ENCODE results near the gene MME. TPM values are rescaled to one million over a fixed set of nuclear protein-coding genes. Genes with fewer than 3 reads are reported as not detected.

The MME gene
- total RNA-seq, 1 experiment from 2014 or later = 14.4 TPM

DNA sequence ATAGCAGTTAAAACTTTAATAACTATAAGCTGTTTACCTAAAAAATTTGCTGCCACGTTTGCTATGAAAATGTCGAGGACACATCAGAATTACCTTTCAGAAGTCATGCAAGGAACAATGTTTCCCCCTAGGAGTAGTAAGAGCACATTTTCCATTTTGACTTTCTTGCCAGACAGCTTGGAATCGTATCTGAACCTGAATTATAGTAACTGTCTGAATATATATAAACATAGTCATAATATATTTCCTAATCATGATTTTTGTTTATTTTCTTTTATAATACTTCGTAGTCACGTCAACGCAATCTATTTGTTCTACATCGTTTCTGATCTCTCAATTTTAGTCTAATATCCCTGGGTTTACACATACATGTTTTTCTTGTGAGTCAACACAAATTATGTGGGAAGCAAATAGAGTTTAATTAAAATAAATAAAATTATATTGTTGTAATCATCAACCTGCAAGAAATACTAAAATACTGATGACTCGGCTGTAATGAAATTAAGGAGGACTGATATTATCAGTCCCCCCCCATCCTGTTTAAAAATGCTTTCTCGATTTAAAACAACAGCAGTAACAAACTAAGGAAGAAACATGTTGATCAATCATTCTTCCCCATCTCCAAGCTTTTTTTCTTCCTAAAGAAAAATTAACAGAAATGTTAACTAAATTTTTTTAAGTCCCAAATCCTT lies 78.4 kb downstream of the MME start:
- CTCF ChIA-PET = no interaction called here
- Mint-ChIP-seq H3K27me3 (ENCODE audit: unreplicated experiment) (no peaks in the 10 kb centered on the region), H3K36me3 (ENCODE audit: insufficient read depth, unreplicated experiment) (no peaks in the 10 kb centered on the region), H3K4me3 (ENCODE audit: low read depth, unreplicated experiment) (no peak overlapping the region), H3K4me1 (ENCODE audit: low read depth, unreplicated experiment) (peaks cover 8% of the 10 kb centered on the region), H3K9me3 (ENCODE audit: low read depth, unreplicated experiment) (no peaks in the 10 kb centered on the region), H3K27ac (ENCODE audit: unreplicated experiment) (no peak overlapping the region)
- BruUV-seq (replicated peaks) = no TSS peak
- intact Hi-C loops (cut with micrococcal nuclease; ENCODE audit: unreplicated experiment) = no loop called here
- no peak for TF ChIP-seq CTCF (IDR thresholded peaks at IDR 0.05; ENCODE audit: unreplicated experiment)
- DNase-seq = no peak

- no peak for TF ChIP-seq CTCF (IDR thresholded peaks at IDR 0.05; ENCODE audit: unreplicated experiment)
- no peaks in the 10 kb centered on the region for H3K36me3 Mint-ChIP-seq (ENCODE audit: insufficient read depth, unreplicated experiment)
- BruUV-seq (replicated peaks) = no TSS peak
- H3K4me1 Mint-ChIP-seq (ENCODE audit: low read depth, unreplicated experiment) = peaks cover 8% of the 10 kb centered on the region
- intact Hi-C loops (cut with micrococcal nuclease; ENCODE audit: unreplicated experiment) = no loop called here
- H3K9me3 Mint-ChIP-seq (ENCODE audit: low read depth, unreplicated experiment) = no peaks in the 10 kb centered on the region
- CTCF ChIA-PET = no interaction called here
- no peak for DNase-seq
- no peaks in the 10 kb centered on the region for H3K27me3 Mint-ChIP-seq (ENCODE audit: unreplicated experiment)
- no peak overlapping the region for H3K4me3 Mint-ChIP-seq (ENCODE audit: low read depth, unreplicated experiment)
- H3K27ac Mint-ChIP-seq (ENCODE audit: unreplicated experiment) = no peak overlapping the region
Observed at GRCh38 chr3:155159301-155159700, 79.2 kb downstream of the MME start.

- H3K27me3 Mint-ChIP-seq (ENCODE audit: unreplicated experiment) = no peaks in the 10 kb centered on the region
- H3K27ac Mint-ChIP-seq (ENCODE audit: unreplicated experiment) = no peak overlapping the region
- H3K4me3 Mint-ChIP-seq (ENCODE audit: low read depth, unreplicated experiment) = no peak overlapping the region
- H3K4me1 Mint-ChIP-seq (ENCODE audit: low read depth, unreplicated experiment) = peaks cover 8% of the 10 kb centered on the region
- TF ChIP-seq CTCF (IDR thresholded peaks at IDR 0.05; ENCODE audit: unreplicated experiment) = no peak
- DNase-seq = no peak
- H3K9me3 Mint-ChIP-seq (ENCODE audit: low read depth, unreplicated experiment) = no peaks in the 10 kb centered on the region
- CTCF ChIA-PET = no interaction called here
- H3K36me3 Mint-ChIP-seq (ENCODE audit: insufficient read depth, unreplicated experiment) = no peaks in the 10 kb centered on the region
- intact Hi-C loops (cut with micrococcal nuclease; ENCODE audit: unreplicated experiment) = no loop called here
- no TSS peak for BruUV-seq (replicated peaks)
Observed at GRCh38 chr3:155161640-155162292, 81.6 kb downstream of the MME start.

GRCh38 chr3:155164306-155164705 lies 84.2 kb downstream of the MME start:
- Mint-ChIP-seq H3K4me3 (ENCODE audit: low read depth, unreplicated experiment) (no peak overlapping the region), H3K27me3 (ENCODE audit: unreplicated experiment) (no peaks in the 10 kb centered on the region), H3K4me1 (ENCODE audit: low read depth, unreplicated experiment) (peaks cover 16% of the 10 kb centered on the region), H3K36me3 (ENCODE audit: insufficient read depth, unreplicated experiment) (no peaks in the 10 kb centered on the region), H3K9me3 (ENCODE audit: low read depth, unreplicated experiment) (no peaks in the 10 kb centered on the region), H3K27ac (ENCODE audit: unreplicated experiment) (no peak overlapping the region)
- BruUV-seq (replicated peaks) = no TSS peak
- no peak for DNase-seq
- no peak for TF ChIP-seq CTCF (IDR thresholded peaks at IDR 0.05; ENCODE audit: unreplicated experiment)
- CTCF ChIA-PET = no interaction called here
- intact Hi-C loops (cut with micrococcal nuclease; ENCODE audit: unreplicated experiment) = no loop called here

All from Calu3 (cell line).